GM23338 (cell line): ENCODE measurements around the gene KRTAP4-12. TPM values are rescaled to one million over a fixed set of nuclear protein-coding genes. Genes with fewer than 3 reads are reported as not detected.
"Not testable (repeated sequence)": the region's sequence is repeated elsewhere in the genome, so short reads cannot be mapped to it uniquely, and the experiment has no call there.

Experiments used
- ATAC-seq: fragments of 200-7000 bp; cut with Tn5 transposase; 3 replicates; pipeline ENCODE4 v1.9.1; 2020
- DNase-seq: peaks from one replicate; pipeline ENCODE4 v3.0.0-alpha.2; 2015; ENCODE audit warnings: low spot score
- H2AFZ ChIP-seq: fragments of 200-600 bp; sonication (generic); 2 replicates; pipeline ENCODE4 v1.8.0; 2016; ENCODE audit warnings: antibody characterized with exemption, mild to moderate bottlenecking, moderate library complexity
- H3F3A ChIP-seq: fragments of 200-600 bp; sonication (generic); replicated peaks from 2 replicates; pipeline ENCODE4 v1.8.0; 2017; ENCODE audit warnings: antibody characterized with exemption, mixed run types, low read depth
- H3K27ac ChIP-seq: fragments of 200-600 bp; sonication (generic); 2 replicates; pipeline ENCODE4 v1.6.1; 2016; ENCODE audit warnings: low read depth
- H3K27me3 ChIP-seq: fragments of 200-600 bp; sonication (generic); 2 replicates; pipeline ENCODE4 v1.8.0; 2016; ENCODE audit warnings: mild to moderate bottlenecking, mixed run types, moderate library complexity; ENCODE audit not compliant: insufficient read depth
- H3K36me3 ChIP-seq: fragments of 200-600 bp; sonication (generic); 2 replicates; pipeline ENCODE4 v1.8.0; 2016; ENCODE audit warnings: mild to moderate bottlenecking; ENCODE audit not compliant: insufficient read depth
- H3K4me1 ChIP-seq: fragments of 200-600 bp; sonication (generic); 2 replicates; pipeline ENCODE4 v1.8.0; 2016; ENCODE audit warnings: mild to moderate bottlenecking, moderate library complexity; ENCODE audit not compliant: insufficient read depth
- H3K4me2 ChIP-seq: fragments of 200-600 bp; sonication (generic); 2 replicates; pipeline ENCODE4 v1.7.1; 2017; ENCODE audit warnings: mixed run types
- H3K4me3 ChIP-seq: fragments of 200-600 bp; sonication (generic); 2 replicates; pipeline ENCODE4 v1.6.1; 2016; ENCODE audit warnings: mixed run types
- H3K79me2 ChIP-seq: fragments of 200-600 bp; sonication (generic); replicated peaks from 2 replicates; pipeline ENCODE4 v1.8.0; 2017; ENCODE audit warnings: mild to moderate bottlenecking; ENCODE audit not compliant: insufficient read depth
- H3K9me2 ChIP-seq: fragments of 200-600 bp; sonication (generic); 2 replicates; pipeline ENCODE4 v1.8.0; 2017; ENCODE audit not compliant: insufficient read depth
- H4K20me1 ChIP-seq: fragments of 200-600 bp; sonication (generic); replicated peaks from 2 replicates; pipeline ENCODE4 v1.8.0; 2017; ENCODE audit warnings: mild to moderate bottlenecking; ENCODE audit not compliant: insufficient read depth
- H3K27ac Mint-ChIP-seq: 2 replicates; pipeline ENCODE4 v1.8.0; 2020; ENCODE audit warnings: inconsistent platforms, mild to moderate bottlenecking, moderate library complexity, mixed read lengths
- H3K27me3 Mint-ChIP-seq: 3 replicates; pipeline ENCODE4 v1.8.0; 2022; ENCODE audit warnings: low read depth, mild to moderate bottlenecking, moderate library complexity, mixed read lengths, inconsistent platforms; ENCODE audit not compliant: insufficient read depth, poor library complexity
- H3K36me3 Mint-ChIP-seq: 3 replicates; pipeline ENCODE4 v1.8.0; 2021; ENCODE audit warnings: low read depth, mild to moderate bottlenecking, inconsistent platforms, moderate library complexity, mixed read lengths
- H3K4me1 Mint-ChIP-seq: 3 replicates; pipeline ENCODE4 v1.8.0; 2020; ENCODE audit warnings: mild to moderate bottlenecking, inconsistent platforms, mixed read lengths
- H3K4me3 Mint-ChIP-seq: 3 replicates; pipeline ENCODE4 v1.8.0; 2021; ENCODE audit warnings: moderate library complexity, mild to moderate bottlenecking, inconsistent platforms, mixed read lengths
- H3K9me3 Mint-ChIP-seq: 3 replicates; pipeline ENCODE4 v1.8.0; 2020; ENCODE audit warnings: moderate library complexity, mild to moderate bottlenecking, inconsistent platforms, mixed read lengths
- EZH2phosphoT487 ChIP-seq: fragments of 200-600 bp; sonication (generic); IDR thresholded peaks from one replicate; pipeline ENCODE4 v1.8.1; 2018; ENCODE audit warnings: antibody characterized with exemption; ENCODE audit not compliant: unreplicated experiment
- STAT1 ChIP-seq: IDR thresholded peaks from one replicate; pipeline ENCODE4 v1.6.1; 2016; ENCODE audit warnings: antibody characterized with exemption; ENCODE audit not compliant: unreplicated experiment
- polyA plus RNA-seq: library from polyadenylated mRNA; unstranded; fragments of >200 nt; fragmentation: Nextera tagmentation; extraction: Ambion mirVana; gene quantifications from 2 replicates; pipeline ENCODE4 v1.2.1, GENCODE V29; 2016
- total RNA-seq: library from RNA; depleted of rRNA; stranded (reverse); fragments of >200 nt; shearing (Covaris generic); gene quantifications from 2 replicates; pipeline ENCODE4 v1.2.3, GENCODE V29; 2014
- TF ChIP-seq, protein P1 (sequence below): IDR thresholded peaks from one replicate; pipeline ENCODE4 v1.6.1; 2018; ENCODE audit warnings: antibody characterized with exemption; ENCODE audit not compliant: unreplicated experiment

The KRTAP4-12 gene
- total and polyA plus RNA-seq, 2 experiments from 2014 or later, result not detected

DNA sequence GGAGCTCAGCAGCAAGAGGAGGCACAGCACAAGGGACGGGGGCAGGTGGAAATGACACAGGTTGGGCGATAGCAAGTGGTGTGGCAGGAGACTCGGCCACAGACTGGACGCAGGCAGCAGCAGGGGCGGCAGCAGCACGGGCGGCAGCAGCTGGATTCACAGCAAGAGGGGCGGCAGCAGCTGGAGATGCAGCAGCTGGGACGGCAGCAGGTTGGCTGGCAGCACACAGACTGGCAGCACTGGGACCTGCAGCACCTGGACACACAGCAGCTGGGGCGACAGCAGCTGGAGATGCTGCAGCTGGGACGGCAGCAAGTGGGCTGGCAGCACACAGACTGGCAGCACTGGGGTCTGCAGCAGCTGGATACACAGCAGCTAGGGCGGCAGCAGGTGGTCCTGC lies 15.9 kb upstream of the KRTAP4-12 start:
- not testable (repeated sequence) for H3K4me1 Mint-ChIP-seq, H3K27me3 ChIP-seq, H3K27me3 Mint-ChIP-seq, H3K27ac ChIP-seq, H3F3A ChIP-seq, H3K4me3 ChIP-seq, H3K27ac Mint-ChIP-seq, ATAC-seq, H3K79me2 ChIP-seq, H2AFZ ChIP-seq, H4K20me1 ChIP-seq, H3K36me3 ChIP-seq, H3K9me2 ChIP-seq, DNase-seq, H3K4me2 ChIP-seq, H3K4me3 Mint-ChIP-seq, H3K4me1 ChIP-seq
- peaks cover 42% of the 10 kb centered on the region for H3K9me3 Mint-ChIP-seq
- H3K36me3 Mint-ChIP-seq, result peaks cover 28% of the 10 kb centered on the region

DNA sequence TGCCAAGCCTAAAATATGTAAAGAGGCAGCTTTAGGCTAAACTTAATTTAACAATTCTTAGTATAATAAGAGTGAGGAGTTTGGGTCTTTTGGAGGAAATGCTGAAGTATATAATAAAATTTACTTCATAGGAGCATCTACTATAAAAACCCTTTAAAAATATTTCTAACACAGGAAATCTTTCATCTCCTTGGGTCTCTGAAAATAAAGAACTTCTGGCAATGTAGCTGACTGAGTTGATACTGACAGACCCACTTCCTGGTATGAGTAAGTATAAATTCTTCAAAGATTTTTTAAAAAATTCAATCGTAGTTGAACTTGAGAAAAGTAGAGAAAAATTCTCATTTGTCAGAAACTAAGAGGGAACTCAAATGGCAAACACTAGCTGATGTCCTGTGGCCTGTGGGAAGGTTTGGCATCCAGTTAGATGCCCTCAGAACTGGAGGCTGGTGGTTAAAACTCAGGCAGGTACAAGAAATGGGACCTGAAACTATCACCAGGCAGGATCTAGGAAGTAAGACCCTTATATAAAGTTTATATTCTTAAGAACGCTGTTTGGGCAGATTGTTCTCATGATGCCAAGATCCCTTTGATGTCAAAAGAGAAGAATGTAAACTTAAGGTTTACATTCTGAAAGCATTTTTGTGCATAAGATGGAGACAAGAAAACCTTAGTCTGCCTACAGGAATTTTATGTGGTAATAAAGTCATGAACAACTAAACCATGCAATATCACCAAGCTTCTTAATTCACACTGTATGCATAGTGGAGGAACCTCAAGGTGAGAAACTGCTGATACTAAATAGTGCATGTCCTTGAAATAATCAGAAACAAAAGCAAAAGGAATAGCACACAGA lies 10.1 kb upstream of the KRTAP4-12 start:
- Histone ChIP-seq H3K4me1 (no peaks in the 10 kb centered on the region), H3K4me3 (no peak overlapping the region), H3K36me3 (no peaks in the 10 kb centered on the region), H2AFZ (no peak overlapping the region), H4K20me1 (no peaks in the 10 kb centered on the region), H3K9me2 (no peaks in the 10 kb centered on the region), H3K27me3 (no peaks in the 10 kb centered on the region), H3K27ac (no peak overlapping the region), H3K79me2 (no peaks in the 10 kb centered on the region), H3F3A (no peaks in the 10 kb centered on the region), H3K4me2 (no peak overlapping the region)
- TF ChIP-seq, protein P1, sequence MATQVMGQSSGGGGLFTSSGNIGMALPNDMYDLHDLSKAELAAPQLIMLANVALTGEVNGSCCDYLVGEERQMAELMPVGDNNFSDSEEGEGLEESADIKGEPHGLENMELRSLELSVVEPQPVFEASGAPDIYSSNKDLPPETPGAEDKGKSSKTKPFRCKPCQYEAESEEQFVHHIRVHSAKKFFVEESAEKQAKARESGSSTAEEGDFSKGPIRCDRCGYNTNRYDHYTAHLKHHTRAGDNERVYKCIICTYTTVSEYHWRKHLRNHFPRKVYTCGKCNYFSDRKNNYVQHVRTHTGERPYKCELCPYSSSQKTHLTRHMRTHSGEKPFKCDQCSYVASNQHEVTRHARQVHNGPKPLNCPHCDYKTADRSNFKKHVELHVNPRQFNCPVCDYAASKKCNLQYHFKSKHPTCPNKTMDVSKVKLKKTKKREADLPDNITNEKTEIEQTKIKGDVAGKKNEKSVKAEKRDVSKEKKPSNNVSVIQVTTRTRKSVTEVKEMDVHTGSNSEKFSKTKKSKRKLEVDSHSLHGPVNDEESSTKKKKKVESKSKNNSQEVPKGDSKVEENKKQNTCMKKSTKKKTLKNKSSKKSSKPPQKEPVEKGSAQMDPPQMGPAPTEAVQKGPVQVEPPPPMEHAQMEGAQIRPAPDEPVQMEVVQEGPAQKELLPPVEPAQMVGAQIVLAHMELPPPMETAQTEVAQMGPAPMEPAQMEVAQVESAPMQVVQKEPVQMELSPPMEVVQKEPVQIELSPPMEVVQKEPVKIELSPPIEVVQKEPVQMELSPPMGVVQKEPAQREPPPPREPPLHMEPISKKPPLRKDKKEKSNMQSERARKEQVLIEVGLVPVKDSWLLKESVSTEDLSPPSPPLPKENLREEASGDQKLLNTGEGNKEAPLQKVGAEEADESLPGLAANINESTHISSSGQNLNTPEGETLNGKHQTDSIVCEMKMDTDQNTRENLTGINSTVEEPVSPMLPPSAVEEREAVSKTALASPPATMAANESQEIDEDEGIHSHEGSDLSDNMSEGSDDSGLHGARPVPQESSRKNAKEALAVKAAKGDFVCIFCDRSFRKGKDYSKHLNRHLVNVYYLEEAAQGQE, result no peak
- Mint-ChIP-seq H3K9me3 (peaks cover 4% of the 10 kb centered on the region; the same call in 2 of the 3 replicates), H3K4me1 (no peaks in the 10 kb centered on the region), H3K27ac (no peak overlapping the region), H3K4me3 (no peak overlapping the region), H3K36me3 (0 out of 3 replicates have a peak, but pooled peaks cover 2% of the 10 kb centered on the region), H3K27me3 (peaks cover 2% of the 10 kb centered on the region)
- DNase-seq, result no peak
- no peak for ATAC-seq

DNA sequence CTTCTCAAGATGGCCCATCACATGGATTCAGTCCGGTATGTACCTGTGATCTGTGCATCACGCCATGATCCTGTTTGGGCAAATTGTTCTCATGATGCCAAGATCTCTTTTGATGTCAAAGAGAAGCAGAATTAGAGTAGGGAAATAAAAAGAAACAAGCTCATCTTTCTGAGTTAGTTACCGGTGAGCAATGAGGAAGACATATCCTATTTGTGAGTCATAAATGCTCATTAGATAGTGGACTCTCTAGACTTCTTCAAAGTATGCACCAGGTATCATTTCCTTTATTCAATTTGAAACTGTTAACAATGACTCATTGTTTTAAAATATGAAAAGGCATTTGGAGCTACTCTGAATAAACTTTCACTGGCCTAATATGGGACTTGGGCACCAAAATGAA lies 8.0 kb upstream of the KRTAP4-12 start:
- no peak for DNase-seq
- Histone ChIP-seq H3K36me3 (no peaks in the 10 kb centered on the region), H3K4me2 (no peak overlapping the region), H3K27me3 (no peaks in the 10 kb centered on the region), H4K20me1 (no peaks in the 10 kb centered on the region), H3K79me2 (no peaks in the 10 kb centered on the region), H3K4me3 (no peak overlapping the region), H3K9me2 (no peaks in the 10 kb centered on the region), H2AFZ (no peak overlapping the region), H3K4me1 (no peaks in the 10 kb centered on the region), H3F3A (no peaks in the 10 kb centered on the region), H3K27ac (no peak overlapping the region)
- TF ChIP-seq EZH2phosphoT487 (no peak), STAT1 (no peak)
- TF ChIP-seq, protein P1, result no peak
- H3K27me3 Mint-ChIP-seq, result peaks cover 2% of the 10 kb centered on the region
- H3K9me3 Mint-ChIP-seq, result no peaks in the 10 kb centered on the region; the same call in 2 of the 3 replicates
- no peaks in the 10 kb centered on the region for H3K36me3 Mint-ChIP-seq
- no peak for ATAC-seq
- no peak overlapping the region for H3K4me3 Mint-ChIP-seq
- H3K27ac Mint-ChIP-seq, result no peak overlapping the region
- H3K4me1 Mint-ChIP-seq, result no peaks in the 10 kb centered on the region
